SK-N-MC (cell line): ENCODE measurements around the gene DNMBP.

Source experiments
- EZH2 ChIP-seq: fragments of 200-600 bp; sonication (generic); IDR thresholded peaks from one replicate; pipeline ENCODE4 v1.6.1; 2017; ENCODE audit warnings: antibody characterized with exemption
- FOXP2 ChIP-seq: optimal IDR thresholded peaks from 2 replicates; pipeline ENCODE3; 2011; ENCODE audit warnings: mild to moderate bottlenecking, moderate library complexity; ENCODE audit not compliant: insufficient read depth; ENCODE audit errors: extremely low read length, control extremely low read depth
- POLR2AphosphoS5 ChIP-seq: IDR thresholded peaks from 2 replicates; pipeline ENCODE4 v1.6.1; 2012; ENCODE audit warnings: mild to moderate bottlenecking, low read depth, low read length, borderline replicate concordance

GRCh38 chr10:100013621-100014020 lies 3.9 kb upstream of the DNMBP start:
- TF ChIP-seq POLR2AphosphoS5 (no peak), EZH2 (no peak), FOXP2 (no peak)
